ENCODE results near the gene C1orf226. TPM values are rescaled to one million over a fixed set of nuclear protein-coding genes. Genes with fewer than 3 reads are reported as not detected.

C1orf226 gene
- total and polyA plus RNA-seq, 10 of the 15 experiments (the other 5 are each of a cell fraction or from before 2014, with no cell fraction given), result not detected

DNA sequence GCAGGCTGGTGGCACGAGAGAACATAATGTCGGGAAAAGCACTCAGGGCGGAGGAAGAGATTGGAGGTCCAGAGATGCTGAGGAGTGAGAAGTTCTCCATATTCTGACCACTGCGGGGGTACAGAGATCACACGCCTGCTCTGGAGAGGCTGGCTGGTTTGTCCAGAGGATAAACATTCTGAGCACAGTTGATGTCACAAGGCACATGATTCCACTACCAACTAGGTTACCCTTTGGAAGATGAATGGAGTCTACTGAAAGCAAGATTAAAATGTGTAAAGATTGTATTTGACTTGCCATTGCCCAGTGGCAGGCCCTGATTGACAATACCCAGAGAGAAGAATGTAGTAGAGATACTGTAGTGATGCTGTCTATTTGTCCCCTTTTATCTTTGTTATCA, 4.8 kb upstream of the C1orf226 start, which contains the start of gene SPATA46:
Gene SPATA46 (minus strand): TSS at position 164 of the 400 bp plus-strand sequence. CDS start 64 bp downstream, at position 100.
- ChIA-PET RAD21 (ENCODE audit: unreplicated experiment) (interaction anchor here (1.1 kb wide), 1 partner anchor 19 kb away, joined by 3 read pairs; no protein-coding TSS in a partner anchor), CTCF (interaction anchor here (1.6 kb wide), 1 partner anchor 11 kb away, joined by 3 read pairs; no protein-coding TSS in a partner anchor), POLR2A (no interaction called here), SMC1A (ENCODE audit: uncharacterized antibody, unreplicated experiment) (interaction anchor here (0.7 to 1.3 kb wide), 2 partner anchors 11 to 14 kb away, joined by 3 to 4 read pairs; no protein-coding TSS in a partner anchor)
- intact Hi-C loops (cut with micrococcal nuclease; ENCODE audit: unreplicated experiment), result no loop called here
- Histone ChIP-seq H3K4me3 (no peak within 1 kb of the TSS), H3K4me1 (ENCODE audit: control insufficient read depth, insufficient read depth, low read length) (no peaks in the 10 kb centered on the region), H3K36me3 (ENCODE audit: control insufficient read depth in 2 of 2, insufficient read depth in 2 of 2, low read length in 1 of 2) (no peaks in the 10 kb centered on the region), H3K9me3 (replicated peaks; ENCODE audit: control insufficient read depth, insufficient read depth, low read length) (no peaks in the 10 kb centered on the region), H2AFZ (ENCODE audit: control insufficient read depth, low read depth, low read length) (no peak within 1 kb of the TSS), H3K27me3 (replicated peaks in 1 of 2; ENCODE audit: control insufficient read depth in 2 of 2, insufficient read depth in 2 of 2, low read length in 1 of 2) (no peaks in the 10 kb centered on the region), H4K20me1 (ENCODE audit: control insufficient read depth, insufficient read depth) (no peaks in the 10 kb centered on the region; the same call in 1 of the 2 replicates), H3K4me2 (ENCODE audit: control insufficient read depth, insufficient read depth) (no peak within 1 kb of the TSS), H3K79me2 (ENCODE audit: control insufficient read depth, insufficient read depth, low read length) (no peaks in the 10 kb centered on the region), H3K9ac (ENCODE audit: control insufficient read depth, insufficient read depth, low read length) (no peak within 1 kb of the TSS), H3K27ac (ENCODE audit: control insufficient read depth, insufficient read depth) (no peak within 1 kb of the TSS)
- in situ Hi-C loops (cut with MboI), result no loop called here
- FAIRE-seq (no peak), DNase-seq (ENCODE audit: low read depth, low spot score) (no peak), ATAC-seq (no peak)
- 38% methylated on average over 5 of the region's 5 CpGs for WGBS (ENCODE audit: insufficient coverage, insufficient replicate concordance, low lambda C conversion rate, missing lambda C conversion rate)
- no TSS peak for BruUV-seq (replicated peaks)
- no peak for TF ChIP-seq KDM1A (IDR thresholded peaks at IDR 0.05; ENCODE audit: borderline replicate concordance)
- TF ChIP-seq FOXK2 (IDR thresholded peaks at IDR 0.05), result no peak

DNA sequence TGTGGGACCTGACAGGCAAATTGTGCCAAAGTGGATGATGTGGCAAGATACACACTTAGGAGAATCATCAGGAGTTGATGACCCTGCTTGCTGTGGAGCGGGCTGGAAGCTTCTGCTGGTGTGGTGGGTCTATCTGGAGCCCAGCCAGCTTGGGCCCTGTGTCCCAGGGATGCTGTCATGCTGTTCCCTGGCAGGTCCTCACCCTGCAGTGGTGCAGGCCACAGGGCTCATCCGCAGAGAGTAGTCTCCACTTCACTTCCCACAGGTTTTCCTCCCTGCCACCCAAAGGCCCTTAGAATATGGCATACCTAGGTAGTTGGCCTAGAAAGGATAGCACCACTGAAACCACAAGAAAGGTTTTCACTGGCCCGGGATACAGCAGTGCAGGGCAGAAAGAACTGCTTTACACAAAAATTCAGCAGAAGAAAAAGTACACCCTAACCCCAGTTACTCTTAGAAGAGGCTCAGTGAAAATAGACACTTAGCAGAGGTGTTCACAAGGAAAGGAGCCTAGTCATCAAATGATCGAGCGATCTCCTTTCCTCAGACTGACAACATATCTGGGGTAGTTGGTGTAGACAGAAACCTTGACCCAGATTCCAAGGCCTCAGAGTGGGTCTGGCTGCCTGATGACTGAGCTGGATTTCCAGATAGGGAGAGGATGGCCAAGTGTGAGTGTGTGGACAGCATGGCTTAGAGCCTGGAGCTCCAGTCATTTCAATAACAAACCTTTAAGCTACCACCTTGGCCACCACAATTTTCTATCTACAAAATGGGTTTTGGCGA, 1.3 kb upstream of the C1orf226 start:
- FAIRE-seq, result no peak
- CTCF ChIA-PET, result interaction anchor here (2.3 to 3.7 kb wide), 2 partner anchors 10 to 22 kb away, joined by 9 to 30 read pairs; no protein-coding TSS in a partner anchor
- Histone ChIP-seq H4K20me1 (ENCODE audit: control insufficient read depth, insufficient read depth) (no peaks in the 10 kb centered on the region), H3K27me3 (replicated peaks in 1 of 2; ENCODE audit: control insufficient read depth in 2 of 2, insufficient read depth in 2 of 2, low read length in 1 of 2) (no peaks in the 10 kb centered on the region), H3K36me3 (ENCODE audit: control insufficient read depth in 2 of 2, insufficient read depth in 2 of 2, low read length in 1 of 2) (no peaks in the 10 kb centered on the region), H2AFZ (ENCODE audit: control insufficient read depth, low read depth, low read length) (no peak overlapping the region), H3K79me2 (ENCODE audit: control insufficient read depth, insufficient read depth, low read length) (no peaks in the 10 kb centered on the region), H3K9ac (ENCODE audit: control insufficient read depth, insufficient read depth, low read length) (no peak overlapping the region), H3K9me3 (replicated peaks; ENCODE audit: control insufficient read depth, insufficient read depth, low read length) (no peaks in the 10 kb centered on the region), H3K4me3 (no peak overlapping the region), H3K27ac (ENCODE audit: control insufficient read depth, insufficient read depth) (no peak overlapping the region), H3K4me1 (ENCODE audit: control insufficient read depth, insufficient read depth, low read length) (no peaks in the 10 kb centered on the region), H3K4me2 (ENCODE audit: control insufficient read depth, insufficient read depth) (no peak overlapping the region)
- in situ Hi-C loops (cut with MboI) (no loop called here), intact Hi-C loops (cut with micrococcal nuclease; ENCODE audit: unreplicated experiment) (no loop called here)
- WGBS (ENCODE audit: insufficient coverage, insufficient replicate concordance, low lambda C conversion rate, missing lambda C conversion rate), result 40% methylated on average over 6 of the region's 6 CpGs
- DNase-seq (ENCODE audit: low read depth, low spot score), result no peak
- POLR2A ChIA-PET, result interaction anchor here (0.5 kb wide), 1 partner anchor 330 kb away, joined by 3 read pairs; no protein-coding TSS in a partner anchor
- BruUV-seq (replicated peaks), result no TSS peak
- SMC1A ChIA-PET (ENCODE audit: uncharacterized antibody, unreplicated experiment), result interaction anchor here (0.7 to 1.2 kb wide), 3 partner anchors 9 to 24 kb away, joined by 3 to 6 read pairs (median 4); no protein-coding TSS in a partner anchor
- RAD21 ChIA-PET (ENCODE audit: unreplicated experiment), result interaction anchor here (0.8 to 1.6 kb wide), 2 partner anchors 9 to 23 kb away, joined by 3 to 4 read pairs; no protein-coding TSS in a partner anchor
- no peak for ATAC-seq
- no peak for TF ChIP-seq PML (IDR thresholded peaks at IDR 0.05; ENCODE audit: low read length)
- no peak for TF ChIP-seq MYB (IDR thresholded peaks at IDR 0.05; ENCODE audit: borderline replicate concordance, low read depth, low read length)
- TF ChIP-seq CREB1 (IDR thresholded peaks at IDR 0.05; ENCODE audit: low read depth), result no peak
- TF ChIP-seq ZNF384 (IDR thresholded peaks at IDR 0.05; ENCODE audit: borderline replicate concordance, low read depth, low read length), result no peak
- TF ChIP-seq, protein P1, sequence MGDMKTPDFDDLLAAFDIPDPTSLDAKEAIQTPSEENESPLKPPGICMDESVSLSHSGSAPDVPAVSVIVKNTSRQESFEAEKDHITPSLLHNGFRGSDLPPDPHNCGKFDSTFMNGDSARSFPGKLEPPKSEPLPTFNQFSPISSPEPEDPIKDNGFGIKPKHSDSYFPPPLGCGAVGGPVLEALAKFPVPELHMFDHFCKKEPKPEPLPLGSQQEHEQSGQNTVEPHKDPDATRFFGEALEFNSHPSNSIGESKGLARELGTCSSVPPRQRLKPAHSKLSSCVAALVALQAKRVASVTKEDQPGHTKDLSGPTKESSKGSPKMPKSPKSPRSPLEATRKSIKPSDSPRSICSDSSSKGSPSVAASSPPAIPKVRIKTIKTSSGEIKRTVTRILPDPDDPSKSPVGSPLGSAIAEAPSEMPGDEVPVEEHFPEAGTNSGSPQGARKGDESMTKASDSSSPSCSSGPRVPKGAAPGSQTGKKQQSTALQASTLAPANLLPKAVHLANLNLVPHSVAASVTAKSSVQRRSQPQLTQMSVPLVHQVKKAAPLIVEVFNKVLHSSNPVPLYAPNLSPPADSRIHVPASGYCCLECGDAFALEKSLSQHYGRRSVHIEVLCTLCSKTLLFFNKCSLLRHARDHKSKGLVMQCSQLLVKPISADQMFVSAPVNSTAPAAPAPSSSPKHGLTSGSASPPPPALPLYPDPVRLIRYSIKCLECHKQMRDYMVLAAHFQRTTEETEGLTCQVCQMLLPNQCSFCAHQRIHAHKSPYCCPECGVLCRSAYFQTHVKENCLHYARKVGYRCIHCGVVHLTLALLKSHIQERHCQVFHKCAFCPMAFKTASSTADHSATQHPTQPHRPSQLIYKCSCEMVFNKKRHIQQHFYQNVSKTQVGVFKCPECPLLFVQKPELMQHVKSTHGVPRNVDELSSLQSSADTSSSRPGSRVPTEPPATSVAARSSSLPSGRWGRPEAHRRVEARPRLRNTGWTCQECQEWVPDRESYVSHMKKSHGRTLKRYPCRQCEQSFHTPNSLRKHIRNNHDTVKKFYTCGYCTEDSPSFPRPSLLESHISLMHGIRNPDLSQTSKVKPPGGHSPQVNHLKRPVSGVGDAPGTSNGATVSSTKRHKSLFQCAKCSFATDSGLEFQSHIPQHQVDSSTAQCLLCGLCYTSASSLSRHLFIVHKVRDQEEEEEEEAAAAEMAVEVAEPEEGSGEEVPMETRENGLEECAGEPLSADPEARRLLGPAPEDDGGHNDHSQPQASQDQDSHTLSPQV (IDR thresholded peaks at IDR 0.05), result no peak
- TF ChIP-seq CBX3 (IDR thresholded peaks at IDR 0.05; ENCODE audit: borderline replicate concordance, low read depth), result no peak
- TF ChIP-seq ZNF274 (IDR thresholded peaks at IDR 0.05; ENCODE audit: insufficient read depth, insufficient read length), result no peak
- no peak for TF ChIP-seq BHLHE40 (IDR thresholded peaks at IDR 0.05; ENCODE audit: borderline replicate concordance in 1 of 2, low read depth in 2 of 2, low read length in 1 of 2)
- no peak for TF ChIP-seq ZBED1 (IDR thresholded peaks at IDR 0.05; ENCODE audit: borderline replicate concordance)
- no peak for TF ChIP-seq PAX5 (IDR thresholded peaks at IDR 0.05; ENCODE audit: borderline replicate concordance, low read depth, low read length)
- TF ChIP-seq BMI1 (IDR thresholded peaks at IDR 0.05; ENCODE audit: borderline replicate concordance), result no peak
